ENCODE results near the gene OR13C4. TPM values are rescaled to one million over a fixed set of nuclear protein-coding genes. Genes with fewer than 3 reads are reported as not detected.

Gene OR13C4
- total RNA-seq, 1 experiment from 2014 or later = 0.24 TPM

DNA sequence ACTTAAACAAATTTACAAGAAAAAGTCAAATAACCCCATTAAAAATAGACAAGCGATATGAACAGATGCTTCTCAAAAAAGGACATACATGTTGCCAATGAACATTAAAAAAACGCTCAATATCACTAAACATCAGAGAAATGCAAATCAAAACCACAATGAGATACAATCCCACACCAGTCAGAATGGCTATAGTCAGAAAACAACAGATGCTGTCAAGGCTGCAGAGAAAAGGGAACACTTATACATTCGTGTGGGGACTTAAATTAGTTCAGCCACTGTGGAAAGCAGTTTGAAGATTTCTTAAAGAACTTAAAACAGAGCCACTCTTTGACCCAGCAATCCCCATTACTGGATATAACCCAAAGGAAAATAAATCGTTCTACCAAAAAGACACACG is 12.1 kb downstream of the OR13C4 start (continued):
- TF ChIP-seq, protein P1, sequence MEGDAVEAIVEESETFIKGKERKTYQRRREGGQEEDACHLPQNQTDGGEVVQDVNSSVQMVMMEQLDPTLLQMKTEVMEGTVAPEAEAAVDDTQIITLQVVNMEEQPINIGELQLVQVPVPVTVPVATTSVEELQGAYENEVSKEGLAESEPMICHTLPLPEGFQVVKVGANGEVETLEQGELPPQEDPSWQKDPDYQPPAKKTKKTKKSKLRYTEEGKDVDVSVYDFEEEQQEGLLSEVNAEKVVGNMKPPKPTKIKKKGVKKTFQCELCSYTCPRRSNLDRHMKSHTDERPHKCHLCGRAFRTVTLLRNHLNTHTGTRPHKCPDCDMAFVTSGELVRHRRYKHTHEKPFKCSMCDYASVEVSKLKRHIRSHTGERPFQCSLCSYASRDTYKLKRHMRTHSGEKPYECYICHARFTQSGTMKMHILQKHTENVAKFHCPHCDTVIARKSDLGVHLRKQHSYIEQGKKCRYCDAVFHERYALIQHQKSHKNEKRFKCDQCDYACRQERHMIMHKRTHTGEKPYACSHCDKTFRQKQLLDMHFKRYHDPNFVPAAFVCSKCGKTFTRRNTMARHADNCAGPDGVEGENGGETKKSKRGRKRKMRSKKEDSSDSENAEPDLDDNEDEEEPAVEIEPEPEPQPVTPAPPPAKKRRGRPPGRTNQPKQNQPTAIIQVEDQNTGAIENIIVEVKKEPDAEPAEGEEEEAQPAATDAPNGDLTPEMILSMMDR (IDR thresholded peaks at IDR 0.05) = no peak
- no peak for TF ChIP-seq ESRRA (CRISPR knock-in tag; IDR thresholded peaks at IDR 0.05; ENCODE audit: borderline replicate concordance)

DNA sequence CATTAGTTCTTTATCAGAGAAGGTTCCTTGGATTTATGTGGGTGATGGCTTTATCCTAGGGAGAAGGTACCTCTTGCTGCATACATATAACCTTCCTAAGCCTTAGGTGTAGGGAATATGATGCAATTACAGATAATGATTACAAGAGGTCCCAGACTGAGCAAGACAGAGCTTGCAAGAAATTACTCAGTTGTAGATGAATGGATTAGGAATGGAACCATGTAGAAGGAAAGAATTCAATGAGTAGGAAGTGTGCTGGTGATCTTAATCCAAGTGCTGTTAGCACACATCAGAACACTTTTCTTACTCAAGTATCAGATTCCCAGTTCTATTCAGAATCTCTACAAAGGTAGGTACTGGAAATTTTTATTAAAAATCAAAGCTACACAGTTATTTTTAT is 20.4 kb downstream of the OR13C4 start:
- no peak for ATAC-seq

DNA sequence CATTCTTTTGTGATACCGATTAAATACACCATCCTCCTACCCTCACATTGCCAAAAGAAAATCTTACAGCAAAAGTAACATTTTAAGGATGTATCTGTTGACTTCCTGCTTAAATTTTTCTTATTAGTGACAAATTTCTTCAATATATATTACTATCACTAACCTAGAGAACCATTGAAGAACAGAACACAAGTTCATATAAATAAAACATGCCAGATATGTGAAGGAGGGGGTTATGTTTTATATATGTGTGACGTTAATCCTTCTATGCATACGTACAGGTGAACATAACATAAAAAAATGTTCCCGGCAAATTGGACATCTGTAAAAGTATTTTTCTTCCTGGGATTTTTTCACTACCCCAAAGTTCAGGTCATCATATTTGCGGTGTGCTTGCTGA is 23.0 kb downstream of the OR13C4 start, which contains the start of gene OR13F1:
Gene OR13F1 (plus strand): TSS at position 301 of the 400 bp plus-strand sequence. CDS start 0 bp downstream, at position 301.
- ChIA-PET POLR2A (no interaction called here), CTCF (no interaction called here)
- TF ChIP-seq RELA (CRISPR knock-in tag; IDR thresholded peaks at IDR 0.05; ENCODE audit: borderline replicate concordance) = no peak
- H3K27me3 Mint-ChIP-seq (ENCODE audit: low read depth) = no peaks in the 10 kb centered on the region
- no peak for DNase-seq (ENCODE audit: low spot score)
- H3K27ac Mint-ChIP-seq = no peak within 1 kb of the TSS
- no peaks in the 10 kb centered on the region for H3K4me1 Mint-ChIP-seq
- H3K9me3 Mint-ChIP-seq = no peaks in the 10 kb centered on the region
- H3K36me3 Mint-ChIP-seq = no peaks in the 10 kb centered on the region
- ATAC-seq = no peak
- H3K4me3 Mint-ChIP-seq = no peak within 1 kb of the TSS

More for the DNA sequence above, 20.4 kb downstream of the OR13C4 start:
- Mint-ChIP-seq H3K36me3 (no peaks in the 10 kb centered on the region), H3K4me3 (no peak overlapping the region), H3K4me1 (no peaks in the 10 kb centered on the region), H3K9me3 (no peaks in the 10 kb centered on the region), H3K27ac (no peak overlapping the region), H3K27me3 (ENCODE audit: low read depth) (no peaks in the 10 kb centered on the region)
- no peak for DNase-seq (ENCODE audit: low spot score)
- ChIA-PET POLR2A (no interaction called here), CTCF (no interaction called here)
- TF ChIP-seq, protein P2, sequence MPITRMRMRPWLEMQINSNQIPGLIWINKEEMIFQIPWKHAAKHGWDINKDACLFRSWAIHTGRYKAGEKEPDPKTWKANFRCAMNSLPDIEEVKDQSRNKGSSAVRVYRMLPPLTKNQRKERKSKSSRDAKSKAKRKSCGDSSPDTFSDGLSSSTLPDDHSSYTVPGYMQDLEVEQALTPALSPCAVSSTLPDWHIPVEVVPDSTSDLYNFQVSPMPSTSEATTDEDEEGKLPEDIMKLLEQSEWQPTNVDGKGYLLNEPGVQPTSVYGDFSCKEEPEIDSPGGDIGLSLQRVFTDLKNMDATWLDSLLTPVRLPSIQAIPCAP (CRISPR knock-in tag; IDR thresholded peaks at IDR 0.05) = no peak
- TF ChIP-seq ELF4 (CRISPR knock-in tag; IDR thresholded peaks at IDR 0.05; ENCODE audit: low read depth) (no peak), FOXP1 (CRISPR knock-in tag; IDR thresholded peaks at IDR 0.05; ENCODE audit: borderline replicate concordance) (no peak), FOXK1 (CRISPR knock-in tag; IDR thresholded peaks at IDR 0.05) (no peak), TEAD1 (CRISPR knock-in tag; IDR thresholded peaks at IDR 0.05) (no peak), FOXJ3 (CRISPR knock-in tag; IDR thresholded peaks at IDR 0.05; ENCODE audit: borderline replicate concordance) (no peak), SMAD4 (CRISPR knock-in tag; IDR thresholded peaks at IDR 0.05) (no peak)
- TF ChIP-seq, protein P3, sequence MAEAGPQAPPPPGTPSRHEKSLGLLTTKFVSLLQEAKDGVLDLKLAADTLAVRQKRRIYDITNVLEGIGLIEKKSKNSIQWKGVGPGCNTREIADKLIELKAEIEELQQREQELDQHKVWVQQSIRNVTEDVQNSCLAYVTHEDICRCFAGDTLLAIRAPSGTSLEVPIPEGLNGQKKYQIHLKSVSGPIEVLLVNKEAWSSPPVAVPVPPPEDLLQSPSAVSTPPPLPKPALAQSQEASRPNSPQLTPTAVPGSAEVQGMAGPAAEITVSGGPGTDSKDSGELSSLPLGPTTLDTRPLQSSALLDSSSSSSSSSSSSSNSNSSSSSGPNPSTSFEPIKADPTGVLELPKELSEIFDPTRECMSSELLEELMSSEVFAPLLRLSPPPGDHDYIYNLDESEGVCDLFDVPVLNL (CRISPR knock-in tag; IDR thresholded peaks at IDR 0.05; ENCODE audit: borderline replicate concordance, low read depth) = no peak
- TF ChIP-seq, protein P4, sequence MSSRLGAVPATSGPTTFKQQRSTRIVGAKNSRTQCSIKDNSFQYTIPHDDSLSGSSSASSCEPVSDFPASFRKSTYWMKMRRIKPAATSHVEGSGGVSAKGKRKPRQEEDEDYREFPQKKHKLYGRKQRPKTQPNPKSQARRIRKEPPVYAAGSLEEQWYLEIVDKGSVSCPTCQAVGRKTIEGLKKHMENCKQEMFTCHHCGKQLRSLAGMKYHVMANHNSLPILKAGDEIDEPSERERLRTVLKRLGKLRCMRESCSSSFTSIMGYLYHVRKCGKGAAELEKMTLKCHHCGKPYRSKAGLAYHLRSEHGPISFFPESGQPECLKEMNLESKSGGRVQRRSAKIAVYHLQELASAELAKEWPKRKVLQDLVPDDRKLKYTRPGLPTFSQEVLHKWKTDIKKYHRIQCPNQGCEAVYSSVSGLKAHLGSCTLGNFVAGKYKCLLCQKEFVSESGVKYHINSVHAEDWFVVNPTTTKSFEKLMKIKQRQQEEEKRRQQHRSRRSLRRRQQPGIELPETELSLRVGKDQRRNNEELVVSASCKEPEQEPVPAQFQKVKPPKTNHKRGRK (CRISPR knock-in tag; IDR thresholded peaks at IDR 0.05; ENCODE audit: borderline replicate concordance) = no peak

DNA sequence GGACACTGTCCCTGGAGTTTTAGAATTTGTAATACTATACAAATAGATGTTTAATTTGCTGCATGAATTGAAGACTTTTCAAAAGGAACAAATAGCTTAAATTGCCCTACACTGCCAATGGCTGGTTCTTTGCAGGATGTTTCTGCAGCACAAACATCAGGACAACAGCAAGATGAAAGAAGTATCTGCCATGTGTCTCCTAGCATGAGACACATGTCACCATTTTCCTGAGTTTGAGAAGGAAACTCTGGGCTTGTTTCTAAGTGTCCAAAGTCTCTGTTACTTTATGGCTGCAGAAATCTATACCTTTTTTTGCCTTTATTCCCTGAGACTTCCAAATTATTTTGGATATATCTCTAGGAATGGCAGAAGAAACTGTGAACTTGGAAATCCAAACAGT is 23.6 kb downstream of the OR13C4 start:
- ATAC-seq (no peak), DNase-seq (ENCODE audit: low spot score) (no peak)
- H3K4me3 Mint-ChIP-seq = no peak overlapping the region
- no peaks in the 10 kb centered on the region for H3K36me3 Mint-ChIP-seq
- no peaks in the 10 kb centered on the region for H3K9me3 Mint-ChIP-seq
- no peaks in the 10 kb centered on the region for H3K27me3 Mint-ChIP-seq (ENCODE audit: low read depth)
- H3K27ac Mint-ChIP-seq = no peak overlapping the region
- POLR2A ChIA-PET = no interaction called here
- CTCF ChIA-PET = no interaction called here
- no peaks in the 10 kb centered on the region for H3K4me1 Mint-ChIP-seq
- TF ChIP-seq TEAD1 (CRISPR knock-in tag; IDR thresholded peaks at IDR 0.05) (no peak), ESRRA (CRISPR knock-in tag; IDR thresholded peaks at IDR 0.05; ENCODE audit: borderline replicate concordance) (no peak), JAZF1 (CRISPR knock-in tag; IDR thresholded peaks at IDR 0.05) (no peak), RORB (CRISPR knock-in tag; IDR thresholded peaks at IDR 0.05) (no peak), ELF4 (CRISPR knock-in tag; IDR thresholded peaks at IDR 0.05; ENCODE audit: low read depth) (no peak), ETV6 (CRISPR knock-in tag; IDR thresholded peaks at IDR 0.05) (no peak), EMX1 (CRISPR knock-in tag; IDR thresholded peaks at IDR 0.05) (no peak)
- TF ChIP-seq, protein P5, sequence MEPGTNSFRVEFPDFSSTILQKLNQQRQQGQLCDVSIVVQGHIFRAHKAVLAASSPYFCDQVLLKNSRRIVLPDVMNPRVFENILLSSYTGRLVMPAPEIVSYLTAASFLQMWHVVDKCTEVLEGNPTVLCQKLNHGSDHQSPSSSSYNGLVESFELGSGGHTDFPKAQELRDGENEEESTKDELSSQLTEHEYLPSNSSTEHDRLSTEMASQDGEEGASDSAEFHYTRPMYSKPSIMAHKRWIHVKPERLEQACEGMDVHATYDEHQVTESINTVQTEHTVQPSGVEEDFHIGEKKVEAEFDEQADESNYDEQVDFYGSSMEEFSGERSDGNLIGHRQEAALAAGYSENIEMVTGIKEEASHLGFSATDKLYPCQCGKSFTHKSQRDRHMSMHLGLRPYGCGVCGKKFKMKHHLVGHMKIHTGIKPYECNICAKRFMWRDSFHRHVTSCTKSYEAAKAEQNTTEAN (CRISPR knock-in tag; IDR thresholded peaks at IDR 0.05) = no peak
- TF ChIP-seq, protein P4 (CRISPR knock-in tag; IDR thresholded peaks at IDR 0.05; ENCODE audit: borderline replicate concordance) = no peak
- TF ChIP-seq, protein P6, sequence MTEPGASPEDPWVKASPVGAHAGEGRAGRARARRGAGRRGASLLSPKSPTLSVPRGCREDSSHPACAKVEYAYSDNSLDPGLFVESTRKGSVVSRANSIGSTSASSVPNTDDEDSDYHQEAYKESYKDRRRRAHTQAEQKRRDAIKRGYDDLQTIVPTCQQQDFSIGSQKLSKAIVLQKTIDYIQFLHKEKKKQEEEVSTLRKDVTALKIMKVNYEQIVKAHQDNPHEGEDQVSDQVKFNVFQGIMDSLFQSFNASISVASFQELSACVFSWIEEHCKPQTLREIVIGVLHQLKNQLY (CRISPR knock-in tag; IDR thresholded peaks at IDR 0.05) = no peak
- TF ChIP-seq, protein P7, sequence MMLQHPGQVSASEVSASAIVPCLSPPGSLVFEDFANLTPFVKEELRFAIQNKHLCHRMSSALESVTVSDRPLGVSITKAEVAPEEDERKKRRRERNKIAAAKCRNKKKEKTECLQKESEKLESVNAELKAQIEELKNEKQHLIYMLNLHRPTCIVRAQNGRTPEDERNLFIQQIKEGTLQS (CRISPR knock-in tag; conservative IDR thresholded peaks at IDR 0.05) = no peak

All from WTC11 (cell line).